Dendritic cell treated with granulocyte-macrophage colony-stimulating factor and Interleukin-4, amounts not matched to agents 40 ng/mL and 50 ng/mL, for 4 days (primary cell): Measurements from ENCODE around the gene VTN.

Source experiments
- H3K27ac Mint-ChIP-seq: one replicate; pipeline ENCODE4 v1.8.0; 2022; ENCODE audit warnings: mild to moderate bottlenecking, mixed read lengths
- H3K27me3 Mint-ChIP-seq: one replicate; pipeline ENCODE4 v1.8.0; 2022; ENCODE audit warnings: mild to moderate bottlenecking, mixed read lengths
- H3K36me3 Mint-ChIP-seq: one replicate; pipeline ENCODE4 v1.8.0; 2022; ENCODE audit warnings: low read depth, mixed read lengths
- H3K4me1 Mint-ChIP-seq: one replicate; pipeline ENCODE4 v1.8.0; 2022; ENCODE audit warnings: low read depth, mixed read lengths
- H3K4me3 Mint-ChIP-seq: one replicate; pipeline ENCODE4 v1.8.0; 2022; ENCODE audit warnings: mild to moderate bottlenecking, moderate library complexity, mixed read lengths
- H3K9me3 Mint-ChIP-seq: one replicate; pipeline ENCODE4 v1.8.0; 2022; ENCODE audit warnings: mixed read lengths
- intact Hi-C: fragments of 100-400 bp; cut with micrococcal nuclease; formaldehyde crosslinking; loops from one replicate; pipeline ENCODE4 v1.15.0; 2022

Gene VTN

GRCh38 chr17:28369684-28370034 is 448 bp downstream of the VTN start:
- Mint-ChIP-seq H3K27me3 (peaks cover 28% of the 10 kb centered on the region), H3K27ac (peak overlapping the region; percentile 28), H3K4me3 (no peak overlapping the region), H3K4me1 (peaks cover 35% of the 10 kb centered on the region), H3K36me3 (peaks cover 37% of the 10 kb centered on the region), H3K9me3 (no peaks in the 10 kb centered on the region)
- intact Hi-C loops: no loop called here

- Mint-ChIP-seq H3K36me3 (peaks cover 43% of the 10 kb centered on the region), H3K4me1 (peaks cover 35% of the 10 kb centered on the region), H3K4me3 (no peak overlapping the region), H3K9me3 (no peaks in the 10 kb centered on the region), H3K27ac (no peak overlapping the region), H3K27me3 (peaks cover 25% of the 10 kb centered on the region)
- intact Hi-C loops: no loop called here
These were observed 1.0 kb downstream of the VTN start for GRCh38 chr17:28368915-28369683.

DNA sequence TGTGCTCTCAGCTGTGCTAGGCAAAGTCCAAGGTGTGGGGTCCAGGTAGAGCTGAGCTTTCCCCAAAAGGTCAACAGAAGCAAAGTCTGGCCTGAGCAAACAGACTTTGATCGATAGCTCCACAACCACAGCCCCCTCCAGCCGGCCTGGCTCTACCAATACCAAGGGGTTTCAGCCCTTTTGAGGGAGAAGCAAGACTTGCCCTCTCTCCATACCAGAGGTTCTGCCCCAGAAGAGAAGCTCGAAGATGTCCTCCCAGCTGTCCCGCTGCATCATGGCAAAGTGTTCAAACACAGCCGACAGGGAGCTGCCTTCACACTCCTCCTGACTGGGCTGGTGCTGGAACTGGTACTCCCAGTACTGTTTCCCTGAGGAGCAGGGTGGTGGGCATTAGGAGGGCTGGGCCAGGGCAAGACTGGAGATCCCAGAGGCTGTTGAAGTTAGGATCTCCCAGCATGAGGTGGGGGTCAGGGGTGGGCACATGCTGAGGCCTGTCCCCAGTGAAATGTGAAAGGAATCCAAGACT is 1.7 kb downstream of the VTN start:
- Mint-ChIP-seq H3K36me3 (peaks cover 50% of the 10 kb centered on the region), H3K4me3 (no peak overlapping the region), H3K9me3 (no peaks in the 10 kb centered on the region)

GRCh38 chr17:28367641-28368305 is 2.3 kb downstream of the VTN start:
- H3K4me3 Mint-ChIP-seq: no peak overlapping the region
- intact Hi-C loops: no loop called here
- peaks cover 56% of the 10 kb centered on the region for H3K36me3 Mint-ChIP-seq
- peaks cover 13% of the 10 kb centered on the region for H3K27me3 Mint-ChIP-seq
- peaks cover 31% of the 10 kb centered on the region for H3K4me1 Mint-ChIP-seq
- no peak overlapping the region for H3K27ac Mint-ChIP-seq
- no peaks in the 10 kb centered on the region for H3K9me3 Mint-ChIP-seq

More for the DNA sequence above, 1.7 kb downstream of the VTN start:
- intact Hi-C loops: no loop called here
- Mint-ChIP-seq H3K27ac (no peak overlapping the region), H3K27me3 (peaks cover 19% of the 10 kb centered on the region), H3K4me1 (peaks cover 35% of the 10 kb centered on the region)

DNA sequence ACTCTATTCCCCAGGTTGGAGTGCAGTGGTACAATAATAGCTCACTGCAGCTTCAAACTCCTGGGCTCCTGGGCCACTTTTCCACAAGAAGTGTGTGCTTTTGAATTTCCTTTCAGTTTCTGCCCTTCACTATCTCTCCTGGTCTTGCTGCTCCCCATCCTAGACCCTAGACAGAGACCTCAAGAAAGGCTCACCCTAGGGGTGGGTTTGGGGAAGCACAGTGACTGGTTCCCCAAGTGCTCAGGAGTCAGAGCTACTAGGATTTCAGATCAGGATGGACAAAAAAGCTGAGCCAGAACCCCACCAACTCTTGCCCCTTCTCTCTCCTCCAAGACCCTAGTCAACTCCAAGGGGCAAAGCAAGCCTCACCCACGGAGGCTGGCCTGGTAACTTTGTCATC is 3.5 kb downstream of the VTN start:
- peaks cover 2% of the 10 kb centered on the region for H3K27me3 Mint-ChIP-seq
- H3K27ac Mint-ChIP-seq: no peak overlapping the region
- intact Hi-C loops: no loop called here
- no peaks in the 10 kb centered on the region for H3K9me3 Mint-ChIP-seq
- H3K4me1 Mint-ChIP-seq: peaks cover 19% of the 10 kb centered on the region
- peaks cover 68% of the 10 kb centered on the region for H3K36me3 Mint-ChIP-seq
- no peak overlapping the region for H3K4me3 Mint-ChIP-seq

DNA sequence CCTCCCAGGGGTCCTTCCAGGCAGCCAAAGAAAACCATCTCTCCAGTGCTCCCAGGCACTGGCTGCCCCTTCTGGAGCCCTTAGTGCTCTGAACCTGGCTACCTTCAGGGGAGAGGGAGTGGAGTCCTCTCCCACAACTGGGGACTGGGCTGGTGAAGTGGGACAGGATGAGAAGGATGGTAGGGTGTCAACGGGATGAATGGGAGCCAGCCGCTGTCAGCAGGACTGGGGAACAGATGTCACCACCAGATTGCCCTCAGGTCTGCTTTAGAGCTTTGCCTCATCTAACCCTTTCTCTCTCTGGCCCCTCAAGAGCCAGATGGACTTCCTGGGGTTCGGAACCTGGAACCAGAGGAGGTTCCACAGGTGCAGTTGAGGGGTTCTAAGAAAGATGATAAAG is 4.6 kb downstream of the VTN start:
- H3K9me3 Mint-ChIP-seq: no peaks in the 10 kb centered on the region
- no peak overlapping the region for H3K4me3 Mint-ChIP-seq
- intact Hi-C loops: no loop called here
- no peaks in the 10 kb centered on the region for H3K27me3 Mint-ChIP-seq
- H3K4me1 Mint-ChIP-seq: peaks cover 11% of the 10 kb centered on the region
- H3K27ac Mint-ChIP-seq: no peak overlapping the region
- H3K36me3 Mint-ChIP-seq: peaks cover 79% of the 10 kb centered on the region

DNA sequence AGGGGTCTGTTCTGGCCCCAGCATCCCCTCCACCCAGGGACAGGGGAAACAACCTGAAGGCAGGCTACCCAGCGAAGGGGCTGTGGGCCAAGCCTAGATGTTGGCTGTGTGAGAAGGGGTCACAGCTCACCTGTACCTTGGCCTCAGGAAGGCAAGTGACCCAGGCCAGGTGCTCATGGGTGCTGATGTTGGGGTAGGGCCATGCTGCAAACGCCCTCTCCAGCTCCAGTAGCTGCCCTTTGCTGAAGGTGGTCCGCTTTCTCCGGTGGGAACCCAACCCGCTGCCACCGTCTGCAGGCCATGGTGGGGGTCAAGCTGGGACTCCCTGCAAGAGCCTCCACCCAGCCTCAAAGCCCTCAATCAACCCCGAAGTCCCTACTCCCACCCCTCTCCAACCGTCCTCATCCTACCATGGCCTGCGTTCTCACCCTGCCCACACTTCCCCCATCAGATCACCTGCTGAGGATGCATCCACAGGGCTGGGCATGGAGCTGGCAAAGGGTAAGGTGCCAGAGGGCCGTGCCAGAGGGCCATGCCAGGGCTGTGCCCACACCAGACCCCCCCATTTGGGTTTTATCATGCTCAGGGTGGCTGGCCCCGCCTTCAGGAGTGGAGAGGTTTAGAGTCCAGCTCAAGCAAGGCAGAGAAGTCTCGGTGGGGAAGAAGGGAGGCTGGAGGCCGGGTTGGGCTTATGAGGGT is 5.3 kb downstream of the VTN start, which contains the start of gene SEBOX:
SEBOX (minus strand) TSS at position 535 of the 699 bp plus-strand sequence; CDS start at position 487, 48 bp downstream.
- H3K36me3 Mint-ChIP-seq: peaks cover 86% of the 10 kb centered on the region
- H3K27ac Mint-ChIP-seq: no peak within 1 kb of the TSS
- peaks cover 4% of the 10 kb centered on the region for H3K4me1 Mint-ChIP-seq

GRCh38 chr17:28363776-28364650 is 6.1 kb downstream of the VTN start:
- H3K4me3 Mint-ChIP-seq: no peak overlapping the region
- H3K4me1 Mint-ChIP-seq: no peaks in the 10 kb centered on the region
- peaks cover 87% of the 10 kb centered on the region for H3K36me3 Mint-ChIP-seq
- H3K27ac Mint-ChIP-seq: no peak overlapping the region
- no peaks in the 10 kb centered on the region for H3K9me3 Mint-ChIP-seq
- intact Hi-C loops: no loop called here
- H3K27me3 Mint-ChIP-seq: no peaks in the 10 kb centered on the region

More for the DNA sequence above, 5.3 kb downstream of the VTN start, which contains the start of gene SEBOX:
- Mint-ChIP-seq H3K9me3 (no peaks in the 10 kb centered on the region), H3K27me3 (no peaks in the 10 kb centered on the region), H3K4me3 (no peak within 1 kb of the TSS)
- intact Hi-C loops: no loop called here

DNA sequence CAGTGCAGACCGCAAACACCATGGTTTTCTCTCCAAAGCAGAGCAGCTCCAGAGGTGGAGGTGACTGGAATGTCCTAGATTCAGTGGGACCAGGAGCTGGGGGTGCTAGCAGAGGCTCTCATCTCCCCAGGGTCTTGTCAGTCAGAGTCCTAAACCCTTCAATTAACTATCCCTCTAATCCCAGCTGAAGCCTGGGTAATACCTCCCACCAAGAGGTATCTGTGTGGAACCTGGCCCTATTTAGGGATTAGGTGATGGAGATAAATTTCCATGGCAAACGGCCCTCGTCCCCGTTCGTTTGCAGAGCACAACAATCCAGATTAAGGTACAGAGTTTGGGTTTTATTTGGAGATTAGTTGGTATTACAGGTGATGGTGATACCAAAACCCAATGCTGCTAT is 6.9 kb downstream of the VTN start:
- no peaks in the 10 kb centered on the region for H3K27me3 Mint-ChIP-seq

GRCh38 chr17:28357901-28358197 is 12.3 kb downstream of the VTN start:
- Mint-ChIP-seq H3K4me3 (peak overlapping the region; percentile 94), H3K27me3 (no peaks in the 10 kb centered on the region), H3K9me3 (no peaks in the 10 kb centered on the region), H3K27ac (peak overlapping the region; percentile 95), H3K36me3 (peaks cover 77% of the 10 kb centered on the region), H3K4me1 (peaks cover 21% of the 10 kb centered on the region)
- intact Hi-C loops: loop anchor here (1.0 kb wide), 1 partner anchor 23 kb away; the partner anchor contains the start of genes IFT20 and TNFAIP1

More for the DNA sequence above, 6.9 kb downstream of the VTN start:
- H3K4me3 Mint-ChIP-seq: no peak overlapping the region
- peaks cover 3% of the 10 kb centered on the region for H3K4me1 Mint-ChIP-seq
- H3K27ac Mint-ChIP-seq: no peak overlapping the region
- intact Hi-C loops: no loop called here
- no peaks in the 10 kb centered on the region for H3K9me3 Mint-ChIP-seq
- H3K36me3 Mint-ChIP-seq: peaks cover 92% of the 10 kb centered on the region

GRCh38 chr17:28357061-28357900 is 12.8 kb downstream of the VTN start, which contains the start of gene POLDIP2:
TSS of gene POLDIP2 (minus strand) at chr17:28357527. CDS start at chr17:28357448, 79 bp downstream.
- Mint-ChIP-seq H3K4me1 (peaks cover 21% of the 10 kb centered on the region), H3K4me3 (peak within 1 kb of the TSS; percentile 94), H3K27me3 (no peaks in the 10 kb centered on the region), H3K27ac (peak within 1 kb of the TSS; percentile 95), H3K9me3 (no peaks in the 10 kb centered on the region), H3K36me3 (peaks cover 77% of the 10 kb centered on the region)
- intact Hi-C loops: loop anchor here (1.0 kb wide), 1 partner anchor 22 kb away; the partner anchor contains the start of genes IFT20 and TNFAIP1

GRCh38 chr17:28350271-28350670 is 19.8 kb downstream of the VTN start:
- Mint-ChIP-seq H3K9me3 (no peaks in the 10 kb centered on the region), H3K4me1 (no peaks in the 10 kb centered on the region), H3K4me3 (no peak overlapping the region), H3K36me3 (peaks cover 100% of the 10 kb centered on the region), H3K27ac (no peak overlapping the region), H3K27me3 (no peaks in the 10 kb centered on the region)
- intact Hi-C loops: no loop called here
